ENCODE data around the gene RBM33.

RBM33 gene

GRCh38 chr7:155809332-155809946 lies 165.0 kb downstream of the RBM33 start:
- peaks cover 5% of the 10 kb centered on the region for H3K36me3 Mint-ChIP-seq (ENCODE audit: insufficient read depth)
- no peak overlapping the region for H3K27ac Mint-ChIP-seq
- peaks cover 7 to 15% of the 10 kb centered on the region in 2 donors for H3K4me1 Mint-ChIP-seq (ENCODE audit: low read depth in 2 of 2)
- ATAC-seq (replicated peaks): no peak
- no peak overlapping the region for H3K4me3 Mint-ChIP-seq
- peaks cover 62 to 76% of the 10 kb centered on the region in 2 donors for H3K27me3 Mint-ChIP-seq
- no peak for DNase-seq
- H3K9me3 Mint-ChIP-seq: no peaks in the 10 kb centered on the region

- no peak overlapping the region for H3K4me3 Mint-ChIP-seq
- no peak for ATAC-seq (replicated peaks)
- H3K4me1 Mint-ChIP-seq (ENCODE audit: low read depth in 2 of 2): peaks cover 7 to 15% of the 10 kb centered on the region in 2 donors
- H3K27me3 Mint-ChIP-seq: peaks cover 62 to 84% of the 10 kb centered on the region in 2 donors
- H3K27ac Mint-ChIP-seq: no peak overlapping the region
- H3K36me3 Mint-ChIP-seq (ENCODE audit: insufficient read depth): peaks cover 5% of the 10 kb centered on the region
- no peaks in the 10 kb centered on the region for H3K9me3 Mint-ChIP-seq
- no peak for DNase-seq
Observed at GRCh38 chr7:155809947-155810769, 165.7 kb downstream of the RBM33 start.

GRCh38 chr7:155810770-155811559 lies 166.5 kb downstream of the RBM33 start:
- Mint-ChIP-seq H3K27ac (no peak overlapping the region), H3K36me3 (ENCODE audit: insufficient read depth) (peaks cover 5% of the 10 kb centered on the region), H3K4me3 (no peak overlapping the region), H3K4me1 (ENCODE audit: low read depth in 2 of 2) (peaks cover 11 to 20% of the 10 kb centered on the region in 2 donors), H3K9me3 (no peaks in the 10 kb centered on the region), H3K27me3 (peaks cover 69 to 92% of the 10 kb centered on the region in 2 donors)
- ATAC-seq (replicated peaks) (no peak), DNase-seq (no peak)

- no peak for ATAC-seq (replicated peaks)
- peaks cover 65 to 92% of the 10 kb centered on the region in 2 donors for H3K27me3 Mint-ChIP-seq
- peaks cover 11 to 18% of the 10 kb centered on the region in 2 donors for H3K4me1 Mint-ChIP-seq (ENCODE audit: low read depth in 2 of 2)
- no peak overlapping the region for H3K27ac Mint-ChIP-seq
- peaks cover 5% of the 10 kb centered on the region for H3K36me3 Mint-ChIP-seq (ENCODE audit: insufficient read depth)
- no peaks in the 10 kb centered on the region for H3K9me3 Mint-ChIP-seq
- H3K4me3 Mint-ChIP-seq: peak overlapping the region in 1 of 2 donors; percentile 62
- DNase-seq: no peak
Observed at GRCh38 chr7:155811560-155811894, 167.1 kb downstream of the RBM33 start.

- peak within 1 kb of the TSS in 1 of 2 donors; percentile 62 for H3K4me3 Mint-ChIP-seq
- ATAC-seq (replicated peaks): no peak
- H3K27ac Mint-ChIP-seq: peak within 1 kb of the TSS in 1 of 2 donors; percentile 21
- H3K27me3 Mint-ChIP-seq: peaks cover 59 to 91% of the 10 kb centered on the region in 2 donors
- peaks cover 11 to 18% of the 10 kb centered on the region in 2 donors for H3K4me1 Mint-ChIP-seq (ENCODE audit: low read depth in 2 of 2)
- H3K36me3 Mint-ChIP-seq (ENCODE audit: insufficient read depth): peaks cover 5% of the 10 kb centered on the region
- no peaks in the 10 kb centered on the region for H3K9me3 Mint-ChIP-seq
- no peak for DNase-seq
Observed at GRCh38 chr7:155811895-155812761, 167.7 kb downstream of the RBM33 start, which contains the start of gene SHH. TSS of gene SHH (minus strand) at chr7:155812463. CDS start at chr7:155812122, 341 bp downstream.

GRCh38 chr7:155813125-155813524 lies 168.7 kb downstream of the RBM33 start:
- peaks cover 50 to 82% of the 10 kb centered on the region in 2 donors for H3K27me3 Mint-ChIP-seq
- ATAC-seq (replicated peaks) (no peak), DNase-seq (no peak)
- H3K36me3 Mint-ChIP-seq (ENCODE audit: insufficient read depth): peaks cover 5% of the 10 kb centered on the region
- H3K4me1 Mint-ChIP-seq (ENCODE audit: low read depth in 2 of 2): peaks cover 11 to 13% of the 10 kb centered on the region in 2 donors
- H3K27ac Mint-ChIP-seq: peak overlapping the region in 1 of 2 donors; percentile 21
- no peak overlapping the region for H3K4me3 Mint-ChIP-seq
- H3K9me3 Mint-ChIP-seq: no peaks in the 10 kb centered on the region

GRCh38 chr7:155813546-155814315 lies 169.3 kb downstream of the RBM33 start:
- DNase-seq: no peak
- Mint-ChIP-seq H3K4me3 (no peak overlapping the region), H3K9me3 (no peaks in the 10 kb centered on the region), H3K4me1 (ENCODE audit: low read depth in 2 of 2) (peaks cover 11 to 13% of the 10 kb centered on the region in 2 donors), H3K27me3 (peaks cover 51 to 83% of the 10 kb centered on the region in 2 donors), H3K27ac (no peak overlapping the region), H3K36me3 (ENCODE audit: insufficient read depth) (peaks cover 5% of the 10 kb centered on the region)
- ATAC-seq (replicated peaks): no peak

- ATAC-seq (replicated peaks): no peak
Observed at GRCh38 chr7:155814316-155815276, 170.1 kb downstream of the RBM33 start.

GRCh38 chr7:155815332-155816191 lies 171.1 kb downstream of the RBM33 start:
- Mint-ChIP-seq H3K4me1 (ENCODE audit: low read depth in 2 of 2) (peaks cover 11 to 12% of the 10 kb centered on the region in 2 donors), H3K4me3 (no peak overlapping the region), H3K9me3 (no peaks in the 10 kb centered on the region), H3K27me3 (peaks cover 54 to 90% of the 10 kb centered on the region in 2 donors), H3K27ac (peak overlapping the region in 1 of 2 donors; percentile 18), H3K36me3 (ENCODE audit: insufficient read depth) (peaks cover 3% of the 10 kb centered on the region)
- peak; percentile 8 to 13 (median 10) for DNase-seq
- ATAC-seq (replicated peaks): peak; percentile 54

More at GRCh38 chr7:155814316-155815276, 170.1 kb downstream of the RBM33 start:
- DNase-seq: no peak
- H3K27me3 Mint-ChIP-seq: peaks cover 52 to 84% of the 10 kb centered on the region in 2 donors
- H3K27ac Mint-ChIP-seq: no peak overlapping the region
- H3K4me3 Mint-ChIP-seq: no peak overlapping the region
- peaks cover 11 to 12% of the 10 kb centered on the region in 2 donors for H3K4me1 Mint-ChIP-seq (ENCODE audit: low read depth in 2 of 2)
- H3K9me3 Mint-ChIP-seq: no peaks in the 10 kb centered on the region
- peaks cover 5% of the 10 kb centered on the region for H3K36me3 Mint-ChIP-seq (ENCODE audit: insufficient read depth)

GRCh38 chr7:155816192-155816508 lies 171.7 kb downstream of the RBM33 start:
- DNase-seq (no peak), ATAC-seq (replicated peaks) (no peak)
- Mint-ChIP-seq H3K4me3 (no peak overlapping the region), H3K36me3 (ENCODE audit: insufficient read depth) (no peaks in the 10 kb centered on the region), H3K27ac (no peak overlapping the region), H3K27me3 (peaks cover 54 to 90% of the 10 kb centered on the region in 2 donors), H3K4me1 (ENCODE audit: low read depth in 2 of 2) (peaks cover 11 to 12% of the 10 kb centered on the region in 2 donors), H3K9me3 (no peaks in the 10 kb centered on the region)

GRCh38 chr7:155816996-155817395 lies 172.5 kb downstream of the RBM33 start:
- Mint-ChIP-seq H3K27me3 (peaks cover 54 to 90% of the 10 kb centered on the region in 2 donors), H3K36me3 (ENCODE audit: insufficient read depth) (no peaks in the 10 kb centered on the region), H3K9me3 (no peaks in the 10 kb centered on the region), H3K4me3 (no peak overlapping the region), H3K4me1 (ENCODE audit: low read depth in 2 of 2) (peaks cover 6 to 8% of the 10 kb centered on the region in 2 donors), H3K27ac (no peak overlapping the region)
- ATAC-seq (replicated peaks): no peak
- no peak for DNase-seq

All from effector memory CD8-positive, alpha-beta T cell (primary cell).